Measurements from ENCODE around the gene DTX2. TPM values are rescaled to one million over a fixed set of nuclear protein-coding genes. Genes with fewer than 3 reads are reported as not detected.
"Not testable (repeated sequence)": the region's sequence is repeated elsewhere in the genome, so short reads cannot be mapped to it uniquely, and the experiment has no call there.

DTX2 gene
- total and polyA plus RNA-seq, 2 experiments from 2014 or later, result 17.0 to 25.9 TPM

DNA sequence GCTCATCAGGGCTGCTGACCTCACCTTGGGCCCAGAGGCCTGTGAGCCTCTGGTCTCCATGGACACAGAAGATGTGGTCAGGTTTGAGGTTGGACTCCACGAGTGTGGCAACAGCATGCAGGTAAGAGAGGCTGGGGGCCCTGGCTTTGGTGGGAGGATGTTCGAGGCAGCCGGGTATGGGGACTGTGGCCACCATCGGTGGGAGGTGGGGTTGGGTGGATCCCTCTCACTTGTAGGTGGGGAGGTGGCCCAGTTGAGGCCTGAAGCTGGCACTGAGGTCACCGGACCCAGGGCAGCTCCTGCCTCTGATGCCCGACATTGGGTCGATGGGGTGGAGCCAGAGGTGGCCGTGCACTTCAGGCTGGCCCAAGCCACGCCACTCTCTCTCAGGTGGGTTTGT is 36.4 kb upstream of the DTX2 start:
- Histone ChIP-seq H3K4me1 (ENCODE audit: low read depth) (no peaks in the 10 kb centered on the region), H3K4me3 (no peak overlapping the region), H3K27me3 (no peaks in the 10 kb centered on the region), H3K36me3 (no peaks in the 10 kb centered on the region), H3K27ac (no peak overlapping the region), H3K9me3 (ENCODE audit: low read depth) (no peaks in the 10 kb centered on the region)
- DNase-seq (ENCODE audit: low read depth in 1 of 2, low spot score in 1 of 2), result no peak
- no peak for TF ChIP-seq CTCF (IDR thresholded peaks at IDR 0.05; ENCODE audit: low read depth, low read length)

DNA sequence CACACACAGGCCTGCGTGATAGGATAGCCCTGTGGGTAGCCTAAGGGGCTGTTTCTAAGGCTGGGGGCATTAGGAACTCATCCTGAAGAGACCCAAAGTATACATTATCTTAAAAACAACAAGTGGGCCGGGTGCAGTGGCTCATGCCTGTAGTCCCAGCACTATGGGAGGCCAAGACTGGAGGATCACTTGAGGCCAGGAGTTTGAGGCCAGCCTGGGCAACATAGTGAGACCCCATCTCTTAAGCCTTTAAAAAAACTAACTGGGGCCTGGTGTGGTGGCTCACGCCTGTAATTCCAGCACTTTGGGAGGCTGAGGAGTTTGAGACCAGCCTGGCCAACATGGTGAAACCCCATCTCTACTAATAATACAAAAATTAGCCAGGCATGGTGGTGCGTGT is 36.0 kb upstream of the DTX2 start:
- H3K9me3 ChIP-seq (ENCODE audit: low read depth); H3K27me3 ChIP-seq; H3K4me1 ChIP-seq (ENCODE audit: low read depth); H3K36me3 ChIP-seq; H3K4me3 ChIP-seq; DNase-seq (ENCODE audit: low read depth in 1 of 2, low spot score in 1 of 2); H3K27ac ChIP-seq: not testable (repeated sequence)

DNA sequence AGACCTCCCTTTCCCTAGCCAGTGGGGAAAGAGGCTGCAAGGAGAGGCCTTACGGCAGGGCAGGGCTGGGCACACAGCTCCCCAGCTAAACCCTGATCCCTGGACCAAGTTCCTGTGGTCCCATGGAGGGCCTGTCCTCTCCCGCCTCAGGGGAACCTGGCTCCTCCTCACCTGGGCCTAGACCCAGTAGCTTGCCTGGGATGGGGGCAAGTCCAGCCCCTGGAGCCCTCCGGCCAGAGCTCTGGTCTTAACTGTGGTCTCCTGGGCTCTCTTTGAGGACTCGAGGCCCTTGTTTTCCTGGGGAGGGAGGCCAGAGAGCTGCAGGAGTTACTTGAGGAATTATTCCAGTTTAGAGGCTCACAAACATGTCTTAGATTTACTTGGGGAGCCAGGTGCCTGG is 35.3 kb upstream of the DTX2 start:
- Histone ChIP-seq H3K27ac (no peak overlapping the region), H3K9me3 (ENCODE audit: low read depth) (no peaks in the 10 kb centered on the region), H3K4me3 (no peak overlapping the region), H3K27me3 (no peaks in the 10 kb centered on the region), H3K36me3 (no peaks in the 10 kb centered on the region), H3K4me1 (ENCODE audit: low read depth) (no peaks in the 10 kb centered on the region)
- DNase-seq (ENCODE audit: low read depth in 1 of 2, low spot score in 1 of 2), result no peak
- no peak for TF ChIP-seq CTCF (IDR thresholded peaks at IDR 0.05; ENCODE audit: low read depth, low read length)

DNA sequence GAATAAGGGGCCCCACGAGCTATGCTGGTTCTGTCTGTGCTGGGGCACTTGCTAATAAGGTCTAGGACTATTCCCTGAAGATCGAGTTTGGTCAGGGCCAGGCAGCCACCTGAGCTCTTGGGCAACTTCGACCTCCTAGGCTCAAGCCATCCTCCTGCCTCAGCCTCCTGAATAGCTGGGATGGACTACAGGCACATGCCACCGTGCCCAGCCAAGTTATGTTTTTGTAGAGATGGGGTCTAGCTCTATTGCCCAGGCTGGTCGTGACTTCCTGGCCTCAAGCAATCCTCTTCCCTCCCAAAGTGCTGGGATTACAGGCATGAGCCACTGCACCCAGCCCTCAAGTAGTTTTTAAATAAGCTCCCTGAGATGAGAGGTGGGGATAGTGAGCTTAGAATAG is 33.9 kb upstream of the DTX2 start:
- H3K4me3 ChIP-seq, result no peak overlapping the region
- no peak for DNase-seq (ENCODE audit: low read depth in 1 of 2, low spot score in 1 of 2)
- no peak for TF ChIP-seq CTCF (IDR thresholded peaks at IDR 0.05; ENCODE audit: low read depth, low read length)
- H3K9me3 ChIP-seq (ENCODE audit: low read depth), result no peaks in the 10 kb centered on the region
- no peaks in the 10 kb centered on the region for H3K4me1 ChIP-seq (ENCODE audit: low read depth)
- no peaks in the 10 kb centered on the region for H3K36me3 ChIP-seq
- H3K27ac ChIP-seq, result no peak overlapping the region
- H3K27me3 ChIP-seq, result no peaks in the 10 kb centered on the region

GRCh38 chr7:76428149-76428823 is 33.2 kb upstream of the DTX2 start:
- no peak for DNase-seq (ENCODE audit: low read depth in 1 of 2, low spot score in 1 of 2)
- no peak for TF ChIP-seq CTCF (IDR thresholded peaks at IDR 0.05; ENCODE audit: low read depth, low read length)
- Histone ChIP-seq H3K4me1 (ENCODE audit: low read depth) (no peaks in the 10 kb centered on the region), H3K27ac (no peak overlapping the region), H3K36me3 (no peaks in the 10 kb centered on the region), H3K27me3 (no peaks in the 10 kb centered on the region), H3K4me3 (no peak overlapping the region), H3K9me3 (ENCODE audit: low read depth) (no peaks in the 10 kb centered on the region)

DNA sequence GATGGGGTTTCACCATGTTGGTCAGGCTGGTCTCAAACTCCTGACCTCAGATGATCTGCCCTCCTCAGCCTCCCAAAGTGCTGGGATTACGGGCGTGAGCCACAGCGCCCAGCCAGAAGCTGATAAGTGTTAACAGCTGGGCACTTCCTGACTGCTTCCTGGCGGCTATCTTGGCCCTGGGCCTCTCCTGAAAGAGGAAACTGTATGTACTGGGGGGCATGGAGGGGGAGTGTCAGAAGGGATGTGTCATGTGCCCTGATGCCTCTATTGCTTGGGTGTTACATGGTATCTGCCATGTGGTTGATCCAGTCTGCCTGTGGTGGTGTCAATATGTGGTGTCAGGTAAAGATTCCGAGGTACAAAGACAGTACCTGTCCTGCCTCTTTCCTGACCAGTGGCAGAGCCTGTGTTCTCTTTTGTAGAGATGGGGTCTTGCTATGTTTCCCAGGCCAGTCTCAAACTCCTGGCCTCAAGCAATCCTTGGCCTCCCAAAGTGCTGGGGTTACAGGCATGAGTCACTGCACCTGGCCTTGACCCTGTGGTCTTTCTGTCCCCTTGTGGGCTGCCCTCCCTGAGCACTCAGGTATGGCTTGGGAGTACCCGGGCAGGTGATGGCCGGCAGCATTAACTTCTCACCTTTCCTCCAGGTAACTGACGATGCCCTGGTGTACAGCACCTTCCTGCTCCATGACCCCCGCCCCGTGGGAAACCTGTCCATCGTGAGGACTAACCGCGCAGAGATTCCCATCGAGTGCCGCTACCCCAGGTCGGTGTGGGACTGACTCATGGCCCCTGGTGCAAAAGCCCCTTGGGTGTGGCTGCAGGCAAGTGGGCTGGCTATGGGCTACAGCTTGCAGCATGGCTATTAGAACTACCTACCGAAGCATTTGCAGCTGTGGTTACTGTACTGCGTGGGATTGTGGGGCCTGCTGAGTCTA is 32.4 kb upstream of the DTX2 start:
- no peaks in the 10 kb centered on the region for H3K9me3 ChIP-seq (ENCODE audit: low read depth)
- no peaks in the 10 kb centered on the region for H3K4me1 ChIP-seq (ENCODE audit: low read depth)
- no peaks in the 10 kb centered on the region for H3K27me3 ChIP-seq
- no peak overlapping the region for H3K4me3 ChIP-seq
- no peak for TF ChIP-seq CTCF (IDR thresholded peaks at IDR 0.05; ENCODE audit: low read depth, low read length)
- no peak overlapping the region for H3K27ac ChIP-seq
- DNase-seq (ENCODE audit: low read depth in 1 of 2, low spot score in 1 of 2), result peak in 1 of 2 donors; percentile 63
- no peaks in the 10 kb centered on the region for H3K36me3 ChIP-seq
